B cell (primary cell): Measurements from ENCODE around the gene PRKCA. TPM values are rescaled to one million over a fixed set of nuclear protein-coding genes. Genes with fewer than 3 reads are reported as not detected.
"Not testable (repeated sequence)": the region's sequence is repeated elsewhere in the genome, so short reads cannot be mapped to it uniquely, and the experiment has no call there.

ENCODE experiments used
- ATAC-seq: fragments of 200-7000 bp; cut with Tn5 transposase; one replicate; pipeline ENCODE4 v1.10.0; 2021; ENCODE audit warnings: low read depth, mild to moderate bottlenecking, moderate number of reproducible peaks, moderate library complexity
- CTCF ChIA-PET: fragments of 350-600 bp; sonication (Branson Sonifier 250); formaldehyde crosslinking; loops from one replicate; lab custom pipeline; 2021; ENCODE audit warnings: antibody characterized with exemption, inconsistent platforms; lab: Charles Lee
- POLR2A ChIA-PET: fragments of 350-600 bp; sonication (Branson Sonifier 250); formaldehyde crosslinking; loops from one replicate; lab custom pipeline; 2021; ENCODE audit warnings: antibody characterized with exemption; lab: Charles Lee
- DNase-seq: peaks from one replicate; pipeline ENCODE4 v3.0.0; 2013
- H2AFZ ChIP-seq: 2 replicates; pipeline ENCODE4 v1.6.1; 2012; ENCODE audit warnings: mild to moderate bottlenecking, low read depth, low read length; ENCODE audit not compliant: insufficient read depth, poor library complexity, severe bottlenecking
- H3K27ac ChIP-seq, 2 donors: 1 replicate in 1 of 2; 2 replicates in 1 of 2; pipeline ENCODE4 v1.5.1; 2012 to 2013; ENCODE audit warnings: low read length in 2 of 2, mild to moderate bottlenecking in 2 of 2, moderate library complexity in 1 of 2
- H3K27me3 ChIP-seq, 4 experiments: fragments of 200-600 bp in 1 of 4; sonication (generic) in 1 of 4; replicated peaks in 1 of 4; 1 replicate in 2 of 4; 2 replicates in 2 of 4; pipeline versions ENCODE4 v1.6.1 to v1.7.0; 2013 to 2016; ENCODE audit warnings: low read length in 3 of 4, mild to moderate bottlenecking in 2 of 4, mixed read lengths in 1 of 4, moderate library complexity in 1 of 4; ENCODE audit not compliant: insufficient read depth in 4 of 4, control insufficient read depth in 3 of 4; ENCODE audit errors: control extremely low read depth in 1 of 4
- H3K36me3 ChIP-seq, 2 experiments: replicated peaks in 1 of 2; 1 replicate in 1 of 2; 2 replicates in 1 of 2; pipeline versions ENCODE4 v1.6.1 to v1.7.1; 2013; ENCODE audit warnings: low read length in 1 of 2; ENCODE audit not compliant: insufficient read depth in 2 of 2, control insufficient read depth in 1 of 2; ENCODE audit errors: control extremely low read depth in 1 of 2, extremely low read depth in 1 of 2
- H3K4me1 ChIP-seq, 2 donors: fragments of 200-600 bp in 1 of 2; sonication (generic) in 1 of 2; 1 replicate in 1 of 2; 2 replicates in 1 of 2; pipeline versions ENCODE4 v1.5.1 to v1.6.1; 2013 to 2017; ENCODE audit warnings: low read length in 2 of 2; ENCODE audit not compliant: control insufficient read depth in 2 of 2, insufficient read depth in 2 of 2
- H3K4me2 ChIP-seq: replicated peaks from 2 replicates; pipeline ENCODE3; 2012; ENCODE audit warnings: mild to moderate bottlenecking, low read depth, low read length; ENCODE audit not compliant: poor library complexity, severe bottlenecking
- H3K4me3 ChIP-seq, 5 experiments: fragments of 200-600 bp in 1 of 5; sonication (generic) in 1 of 5; 1 replicate in 3 of 5; 2 replicates in 2 of 5; pipeline versions ENCODE4 v1.5.1 to v1.7.0; 2011 to 2016; ENCODE audit warnings: low read length in 4 of 5, mild to moderate bottlenecking in 4 of 5, low read depth in 2 of 5, control low read depth in 1 of 5, moderate library complexity in 1 of 5; ENCODE audit not compliant: insufficient read depth in 1 of 5; ENCODE audit errors: control extremely low read depth in 1 of 5, extremely low read depth in 1 of 5
- H3K79me2 ChIP-seq: fragments of 200-600 bp; sonication (generic); one replicate; pipeline ENCODE4 v1.6.0; 2016; ENCODE audit warnings: low read length; ENCODE audit not compliant: control insufficient read depth, insufficient read depth
- H3K9ac ChIP-seq: fragments of 200-600 bp; sonication (generic); 2 replicates; pipeline ENCODE4 v1.6.1; 2017; ENCODE audit warnings: mild to moderate bottlenecking, low read length, moderate library complexity
- H3K9me3 ChIP-seq, 3 donors: one replicate each; pipeline versions ENCODE4 v1.6.1 to v1.7.1; 2013; ENCODE audit warnings: low read length in 2 of 3; ENCODE audit not compliant: control insufficient read depth in 2 of 3, insufficient read depth in 1 of 3; ENCODE audit errors: control extremely low read depth in 1 of 3
- H4K20me1 ChIP-seq: 2 replicates; pipeline ENCODE4 v1.6.0; 2012; ENCODE audit warnings: mild to moderate bottlenecking, low read length; ENCODE audit not compliant: insufficient read depth, control insufficient read depth, poor library complexity, severe bottlenecking
- H3K27ac Mint-ChIP-seq: one replicate; pipeline ENCODE4 v1.8.0; 2021; ENCODE audit warnings: mixed read lengths
- H3K27me3 Mint-ChIP-seq: one replicate; pipeline ENCODE4 v1.8.0; 2021; ENCODE audit warnings: mixed read lengths
- H3K4me1 Mint-ChIP-seq: one replicate; pipeline ENCODE4 v1.8.0; 2021; ENCODE audit warnings: mixed read lengths
- H3K4me3 Mint-ChIP-seq: one replicate; pipeline ENCODE4 v1.8.0; 2021; ENCODE audit warnings: mixed read lengths
- H3K9me3 Mint-ChIP-seq: one replicate; pipeline ENCODE4 v1.8.0; 2022; ENCODE audit warnings: mixed read lengths; ENCODE audit not compliant: insufficient read depth
- CTCF ChIP-seq: fragments of 200-600 bp; IDR thresholded peaks from one replicate; pipeline ENCODE4 v1.8.0; 2022; ENCODE audit warnings: antibody characterized with exemption, mild to moderate bottlenecking
- EZH2 ChIP-seq: IDR thresholded peaks from 2 replicates; pipeline ENCODE4 v1.6.1; 2012; ENCODE audit warnings: borderline replicate concordance, low read depth, mild to moderate bottlenecking, moderate library complexity, low read length; ENCODE audit not compliant: insufficient read depth, poor library complexity, severe bottlenecking
- WGBS: methylation state at CpG from one replicate; pipeline ENCODE4 v1.1.5; 2013; ENCODE audit warnings: missing lambda C conversion rate; ENCODE audit not compliant: insufficient coverage; 5-methylcytosine and 5-hydroxymethylcytosine counted together
- intact Hi-C: fragments of 100-400 bp; cut with micrococcal nuclease; formaldehyde crosslinking; loops from one replicate; pipeline ENCODE4 v1.10.0; 2022
- polyA plus RNA-seq: library from polyadenylated mRNA; depleted of rRNA; stranded (reverse); fragments of >200 nt; gene quantifications from 2 replicates; pipeline ENCODE4 v1.2.3, GENCODE V29; 2012
- total RNA-seq, 2 donors: library from RNA; stranded (reverse); fragments of 120-200 nt in 1 of 2; gene quantifications; 1 replicate in 1 of 2; 2 replicates in 1 of 2; pipeline versions ENCODE4 v1.2.3 to v1.2.4, GENCODE V29; 2013 to 2022

Gene PRKCA
- total and polyA plus RNA-seq, 2 donors (not counting 1 experiment from before 2014, with no cell fraction given) = 0.33 to 7.7 TPM

GRCh38 chr17:66619206-66619605 lies 316.8 kb downstream of the PRKCA start:
- Histone ChIP-seq H3K36me3 (no peaks in the 10 kb centered on the region), H3K79me2 (no peaks in the 10 kb centered on the region), H3K4me1 (no peaks in the 10 kb centered on the region), H3K4me3 (no peak overlapping the region), H3K27me3 (no peaks in the 10 kb centered on the region), H3K27ac (no peak overlapping the region), H4K20me1 (no peaks in the 10 kb centered on the region), H3K9me3 (no peaks in the 10 kb centered on the region), H3K9ac (no peak overlapping the region), H3K4me2 (no peak overlapping the region), H2AFZ (no peak overlapping the region)
- Mint-ChIP-seq H3K27me3 (no peaks in the 10 kb centered on the region), H3K27ac (no peak overlapping the region), H3K9me3 (no peaks in the 10 kb centered on the region), H3K4me1 (no peaks in the 10 kb centered on the region), H3K4me3 (no peak overlapping the region)
- DNase-seq = no peak
- TF ChIP-seq CTCF = no peak
- no peak for TF ChIP-seq EZH2
- no CpG with 5 or more reads among the region's 6 CpGs for WGBS
- ChIA-PET POLR2A (no interaction called here), CTCF (no interaction called here)
- intact Hi-C loops = no loop called here
- no peak for ATAC-seq

- POLR2A ChIA-PET = no interaction called here
Measured at GRCh38 chr17:66620528-66620927, 318.1 kb downstream of the PRKCA start.

GRCh38 chr17:66624630-66625029 lies 322.2 kb downstream of the PRKCA start:
- CTCF ChIA-PET, ATAC-seq, intact Hi-C loops: not testable (repeated sequence)

More at GRCh38 chr17:66620528-66620927, 318.1 kb downstream of the PRKCA start:
- ATAC-seq = no peak
- CTCF ChIA-PET = no interaction called here
- H3K4me1 ChIP-seq = no peaks in the 10 kb centered on the region
- Mint-ChIP-seq H3K4me3 (no peak overlapping the region), H3K27ac (no peak overlapping the region), H3K9me3 (no peaks in the 10 kb centered on the region), H3K4me1 (no peaks in the 10 kb centered on the region), H3K27me3 (no peaks in the 10 kb centered on the region)
- no peak overlapping the region for H3K4me2 ChIP-seq
- H3K9me3 ChIP-seq = no peaks in the 10 kb centered on the region
- no peaks in the 10 kb centered on the region for H3K27me3 ChIP-seq
- H2AFZ ChIP-seq = no peak overlapping the region
- H3K36me3 ChIP-seq = no peaks in the 10 kb centered on the region
- no peak for DNase-seq
- no peak overlapping the region for H3K4me3 ChIP-seq
- H3K27ac ChIP-seq = no peak overlapping the region
- no peaks in the 10 kb centered on the region for H4K20me1 ChIP-seq
- no peak overlapping the region for H3K9ac ChIP-seq
- 100% methylated on average over 1 of the region's 2 CpGs for WGBS
- no peak for TF ChIP-seq EZH2
- TF ChIP-seq CTCF = no peak
- intact Hi-C loops = no loop called here
- no peaks in the 10 kb centered on the region for H3K79me2 ChIP-seq

More at GRCh38 chr17:66624630-66625029, 322.2 kb downstream of the PRKCA start:
- H3K27ac ChIP-seq, H3K36me3 ChIP-seq, H3K27me3 ChIP-seq, H3K4me3 Mint-ChIP-seq, H3K27ac Mint-ChIP-seq, H3K9me3 Mint-ChIP-seq, H3K9me3 ChIP-seq, H3K4me3 ChIP-seq, H3K4me1 ChIP-seq, H3K4me1 Mint-ChIP-seq, H3K9ac ChIP-seq, H3K27me3 Mint-ChIP-seq, H2AFZ ChIP-seq, H3K4me2 ChIP-seq, H3K79me2 ChIP-seq, POLR2A ChIA-PET, DNase-seq, H4K20me1 ChIP-seq: not testable (repeated sequence)
- WGBS = no CpG with 5 or more reads among the region's 2 CpGs
